ENCODE results near the gene GALE.

- TF ChIP-seq PAX5 (IDR thresholded peaks at IDR 0.05; ENCODE audit: insufficient read depth, low read length, severe bottlenecking): no peak
- no peak for TF ChIP-seq POU2F2 (IDR thresholded peaks at IDR 0.05; ENCODE audit: low read depth, low read length)
- TF ChIP-seq POLR2A (IDR thresholded peaks at IDR 0.05; ENCODE audit: low read depth, low read length): no peak
Measured at GRCh38 chr1:23805025-23805424, 4.5 kb upstream of the GALE start.
